Right lobe of liver (tissue), 4 donors: ENCODE data around the gene NBPF15.
"Not testable (repeated sequence)": the region's sequence is repeated elsewhere in the genome, so short reads cannot be mapped to it uniquely, and the experiment has no call there.

ENCODE experiments used
- CTCF ChIP-seq, 4 donors: fragments of 200-600 bp in 3 of 4; fragments of 450-650 bp in 1 of 4; IDR thresholded peaks; one replicate each; pipeline versions ENCODE4 v1.5.1 to v1.8.0; 2016 to 2022; ENCODE audit warnings: antibody characterized with exemption in 4 of 4, mild to moderate bottlenecking in 2 of 4
- POLR2A ChIP-seq: fragments of 450-650 bp; IDR thresholded peaks from one replicate; pipeline ENCODE4 v1.6.1; 2017; ENCODE audit warnings: antibody characterized with exemption, mild to moderate bottlenecking
- donor health status: DM: no; HTN: no; CAD: no.
- donor health status: DM: no; HTN: no; CAD: no.
- donor health status: DM: no; HTN: yes; CAD: no.

- TF ChIP-seq POLR2A; CTCF (IDR thresholded peaks at IDR 0.05): not testable (repeated sequence)
Measured at GRCh38 chr1:144413404-144414118, 47.9 kb downstream of the NBPF15 start.
